ENCODE results near the gene PTGR1. TPM values are rescaled to one million over a fixed set of nuclear protein-coding genes. Genes with fewer than 3 reads are reported as not detected.

Gene PTGR1
- total RNA-seq, result 44.8 TPM

DNA sequence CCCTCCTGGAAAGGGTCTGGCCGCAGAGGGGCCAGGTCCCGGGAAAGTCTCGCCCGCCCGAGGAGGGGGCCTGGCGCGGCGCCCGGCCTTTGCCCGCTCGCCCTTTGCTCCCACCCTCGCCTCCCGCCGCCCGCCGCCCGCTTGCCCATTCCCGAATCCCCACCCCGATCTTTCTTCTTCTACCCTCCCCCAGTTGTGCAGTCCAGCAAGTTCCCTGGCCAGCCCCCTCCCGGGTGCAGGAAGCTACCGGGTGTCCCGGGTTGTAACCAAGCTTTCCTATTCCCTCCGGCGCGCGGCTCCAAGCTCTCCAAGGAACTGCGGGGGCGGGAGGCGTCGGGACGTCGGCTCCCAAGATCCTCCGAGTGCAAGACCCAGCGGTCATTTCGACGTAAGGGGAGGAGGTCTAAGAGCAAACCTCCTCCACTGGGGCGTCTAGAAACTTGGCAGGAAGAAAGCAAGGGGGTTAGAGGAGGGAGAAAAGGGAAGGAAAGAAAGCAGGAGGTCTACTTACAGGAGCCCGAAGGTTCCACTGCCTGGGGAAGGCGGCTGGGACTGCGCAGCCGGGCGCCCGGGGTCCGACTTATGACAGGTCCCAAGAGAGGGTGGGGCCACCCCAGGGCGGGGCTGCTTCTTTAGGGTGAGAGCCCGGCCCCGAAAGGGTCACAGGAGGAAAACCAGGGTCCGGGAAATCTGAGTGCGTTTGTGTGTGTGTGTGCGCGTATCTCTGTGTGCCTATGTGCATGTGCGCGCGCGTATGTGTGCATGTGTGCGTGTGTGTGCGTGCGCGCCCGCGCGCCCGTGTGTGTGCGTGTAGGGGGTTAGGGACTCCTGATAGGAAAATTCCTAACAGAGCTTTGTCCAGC, at the start of gene PTGR1:
Gene PTGR1 (minus strand): TSS at position 556 of the 863 bp plus-strand sequence. CDS start 2,225 bp downstream, outside the sequence.

DNA sequence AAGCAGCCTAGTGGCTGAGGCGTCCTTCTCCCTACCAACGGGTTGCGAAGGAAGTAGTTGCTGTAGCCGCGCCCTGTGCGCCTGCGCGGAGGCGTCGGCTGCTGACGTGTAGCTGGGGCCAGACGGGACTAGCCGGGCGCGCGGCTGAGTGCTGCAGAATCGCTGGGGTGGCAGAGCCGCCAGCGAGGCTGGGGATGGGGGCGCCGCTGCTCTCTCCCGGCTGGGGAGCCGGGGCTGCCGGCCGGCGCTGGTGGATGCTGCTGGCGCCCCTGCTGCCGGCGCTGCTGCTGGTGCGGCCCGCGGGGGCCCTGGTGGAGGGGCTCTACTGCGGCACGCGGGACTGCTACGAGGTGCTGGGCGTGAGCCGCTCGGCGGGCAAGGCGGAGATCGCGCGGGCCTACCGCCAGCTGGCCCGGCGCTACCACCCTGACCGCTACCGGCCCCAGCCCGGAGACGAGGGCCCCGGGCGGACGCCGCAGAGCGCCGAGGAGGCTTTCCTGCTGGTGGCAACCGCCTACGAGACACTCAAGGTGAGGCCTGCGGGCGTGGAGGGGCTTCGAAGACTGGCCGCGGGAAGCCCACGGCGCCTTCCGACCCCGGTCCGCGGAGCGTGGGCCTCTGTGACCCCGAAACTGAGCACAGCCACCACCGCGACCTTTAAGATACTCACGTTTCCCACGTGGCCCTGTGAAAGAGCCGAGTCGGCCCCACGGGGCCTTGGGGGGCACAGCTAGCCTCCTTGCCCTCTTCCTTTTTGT, 31.9 kb upstream of the PTGR1 start, which contains the start of gene DNAJC25:
Gene DNAJC25 (plus strand): TSS at position 121 of the 758 bp plus-strand sequence. CDS start 74 bp downstream, at position 195.

DNA sequence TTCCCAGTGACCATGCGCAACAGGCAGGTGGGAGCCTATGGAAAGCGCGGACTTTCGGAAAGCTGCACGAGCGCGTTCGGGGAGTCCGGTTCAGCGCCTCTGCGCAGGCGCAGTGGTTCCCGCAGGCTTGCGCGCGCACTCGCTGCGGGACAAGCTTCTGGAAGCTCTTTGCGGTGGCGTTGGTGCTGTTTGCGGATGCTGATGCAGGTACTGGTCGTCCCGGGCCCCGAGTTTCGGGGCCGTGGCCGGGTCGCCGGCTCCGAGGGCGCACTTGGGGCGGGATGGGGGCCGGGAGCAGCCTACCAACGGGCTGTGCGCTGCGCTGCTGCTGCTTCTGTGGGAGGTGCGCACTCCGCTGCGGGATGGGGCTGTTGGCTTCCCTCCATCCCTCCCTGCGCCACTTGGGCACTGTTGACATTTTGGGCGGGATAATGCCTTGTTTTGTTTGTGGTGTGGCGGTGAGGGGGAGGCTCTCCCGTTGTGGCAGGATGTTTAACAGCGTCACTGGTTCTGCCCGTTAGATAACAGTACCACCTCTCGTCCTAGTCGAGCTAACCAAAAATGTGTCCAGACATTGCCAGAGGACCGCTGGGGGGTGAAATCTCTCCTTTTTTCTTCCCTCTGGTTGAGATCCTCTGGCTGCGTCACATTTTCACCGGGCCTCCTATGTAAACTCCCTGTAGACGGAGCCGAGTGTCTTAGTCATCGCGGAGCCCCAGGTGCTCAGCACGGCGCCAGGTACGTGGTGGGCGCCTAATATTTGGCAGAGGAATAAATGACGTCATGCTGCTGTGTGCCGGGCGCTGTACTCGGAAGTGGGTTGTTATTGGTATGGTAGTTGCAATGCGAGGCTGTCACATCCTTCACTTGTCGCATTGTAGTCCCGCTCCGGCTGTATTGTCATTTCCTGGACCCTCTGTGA, 74.1 kb downstream of the PTGR1 start, which contains the start of gene ZNF483:
Gene ZNF483 (plus strand): TSS at position 124 of the 922 bp plus-strand sequence. CDS start 2,217 bp downstream, outside the sequence.

Other genes starting within 250 kb of the PTGR1 start
- 83.8 TPM for gene ECPAS, start 115.3 kb downstream of the PTGR1 start, total RNA-seq
- 52.1 TPM for gene ZNF483, start 74.5 kb downstream of the PTGR1 start, total RNA-seq
- 11.8 TPM for gene DNAJC25, start 31.7 kb upstream of the PTGR1 start, total RNA-seq
- 49.9 TPM for gene GNG10, start 62.0 kb upstream of the PTGR1 start, total RNA-seq
- not detected for gene SHOC1, start 195.3 kb upstream of the PTGR1 start, total RNA-seq

Data from camera-type eye (tissue), 1 donor.